HEK293 (cell line): ENCODE measurements around the gene CAP2.

ENCODE experiments used
- CTCF ChIA-PET: fragments of 350-600 bp; formaldehyde crosslinking; extraction: SDS; loops from one replicate; lab custom pipeline; 2021; ENCODE audit warnings: antibody characterized with exemption; lab: Yijun Ruan, JAX
- POLR2A ChIA-PET: fragments of 300-600 bp; formaldehyde crosslinking; extraction: SDS; loops from one replicate; lab custom pipeline; 2020; ENCODE audit warnings: antibody characterized with exemption, inconsistent platforms; lab: Yijun Ruan, JAX
- H3K27ac ChIP-seq: fragments of 200-500 bp; sonication (Bioruptor generic); 2 replicates; pipeline ENCODE4 v1.5.1; 2014; ENCODE audit warnings: low read depth, low read length, control low read depth, inconsistent platforms; ENCODE audit errors: extremely low read depth
- H3K36me3 ChIP-seq, 2 experiments: fragments of 200-500 bp in 1 of 2; sonication (Bioruptor generic) in 1 of 2; 1 replicate in 1 of 2; 2 replicates in 1 of 2; pipeline ENCODE4 v1.5.1; 2014 to 2017; ENCODE audit warnings: inconsistent platforms in 2 of 2, low read length in 2 of 2; ENCODE audit not compliant: control insufficient read depth in 2 of 2, insufficient read depth in 1 of 2
- H3K4me1 ChIP-seq: fragments of 200-500 bp; sonication (Bioruptor generic); 2 replicates; pipeline ENCODE4 v1.5.1; 2014; ENCODE audit warnings: mild to moderate bottlenecking, low read length, inconsistent platforms; ENCODE audit not compliant: control insufficient read depth, insufficient read depth
- H3K4me3 ChIP-seq: 2 replicates; pipeline ENCODE4 v1.5.1; 2011; ENCODE audit warnings: low read depth, mild to moderate bottlenecking, control low read depth, low read length, moderate library complexity
- H3K9me3 ChIP-seq: fragments of 200-500 bp; sonication (Bioruptor generic); 2 replicates; pipeline ENCODE4 v1.5.1; 2014; ENCODE audit warnings: low read depth, low read length, inconsistent platforms; ENCODE audit not compliant: control insufficient read depth, insufficient read depth
- GLIS1 ChIP-seq: fragments of 450-650 bp; formaldehyde crosslinking; IDR thresholded peaks from 2 replicates; pipeline ENCODE4 v1.5.1; 2016; ENCODE audit warnings: missing biosample characterization, missing genetic modification characterization
- PRDM1 ChIP-seq: fragments of 450-650 bp; formaldehyde crosslinking; IDR thresholded peaks from 2 replicates; pipeline ENCODE4; 2016; ENCODE audit warnings: missing biosample characterization, missing genetic modification characterization
- REPIN1 ChIP-seq: fragments of 450-650 bp; formaldehyde crosslinking; IDR thresholded peaks from 2 replicates; pipeline ENCODE4 v1.5.1; 2017; ENCODE audit warnings: missing biosample characterization, missing genetic modification characterization, low read depth
- SP2 ChIP-seq: fragments of 450-650 bp; formaldehyde crosslinking; IDR thresholded peaks from 2 replicates; pipeline ENCODE4 v1.5.1; 2016; ENCODE audit warnings: missing biosample characterization, missing genetic modification characterization
- SP3 ChIP-seq: fragments of 450-650 bp; formaldehyde crosslinking; IDR thresholded peaks from 2 replicates; pipeline ENCODE4 v1.5.1; 2016; ENCODE audit warnings: missing biosample characterization, missing genetic modification characterization
- SP7 ChIP-seq: fragments of 450-650 bp; formaldehyde crosslinking; IDR thresholded peaks from 2 replicates; pipeline ENCODE4 v1.5.1; 2016; ENCODE audit warnings: missing biosample characterization, missing genetic modification characterization
- WT1 ChIP-seq: fragments of 450-650 bp; formaldehyde crosslinking; IDR thresholded peaks from 2 replicates; pipeline ENCODE4 v1.5.1; 2016; ENCODE audit warnings: missing biosample characterization, missing genetic modification characterization
- ZFHX2 ChIP-seq: fragments of 450-650 bp; formaldehyde crosslinking; conservative IDR thresholded peaks from 2 replicates; pipeline ENCODE4 v1.5.1; 2016; ENCODE audit warnings: missing biosample characterization, missing genetic modification characterization
- ZFP37 ChIP-seq: fragments of 450-650 bp; formaldehyde crosslinking; IDR thresholded peaks from 2 replicates; pipeline ENCODE4 v1.5.1; 2016; ENCODE audit warnings: missing biosample characterization, missing genetic modification characterization
- ZFP69B ChIP-seq: fragments of 450-650 bp; formaldehyde crosslinking; IDR thresholded peaks from 2 replicates; pipeline ENCODE4 v1.5.1; 2016; ENCODE audit warnings: missing biosample characterization, missing genetic modification characterization
- ZNF112 ChIP-seq: fragments of 450-650 bp; formaldehyde crosslinking; IDR thresholded peaks from 2 replicates; pipeline ENCODE4 v1.5.0; 2017; ENCODE audit warnings: missing biosample characterization, missing genetic modification characterization
- ZNF138 ChIP-seq: fragments of 450-650 bp; formaldehyde crosslinking; IDR thresholded peaks from 2 replicates; pipeline ENCODE4 v1.5.1; 2016; ENCODE audit warnings: missing biosample characterization, missing genetic modification characterization, borderline replicate concordance
- ZNF175 ChIP-seq: fragments of 450-650 bp; formaldehyde crosslinking; IDR thresholded peaks from 2 replicates; pipeline ENCODE4 v1.5.1; 2016; ENCODE audit warnings: missing biosample characterization, missing genetic modification characterization
- ZNF223 ChIP-seq: fragments of 450-650 bp; formaldehyde crosslinking; IDR thresholded peaks from 2 replicates; pipeline ENCODE4 v1.5.1; 2016; ENCODE audit warnings: missing biosample characterization, missing genetic modification characterization
- ZNF335 ChIP-seq: fragments of 450-650 bp; formaldehyde crosslinking; conservative IDR thresholded peaks from 2 replicates; pipeline ENCODE4 v1.5.1; 2016; ENCODE audit warnings: missing biosample characterization, missing genetic modification characterization
- ZNF394 ChIP-seq: fragments of 450-650 bp; formaldehyde crosslinking; IDR thresholded peaks from 2 replicates; pipeline ENCODE4 v1.5.1; 2016; ENCODE audit warnings: missing biosample characterization, missing genetic modification characterization, mild to moderate bottlenecking, moderate library complexity, borderline replicate concordance
- ZNF501 ChIP-seq: fragments of 450-650 bp; formaldehyde crosslinking; IDR thresholded peaks from 2 replicates; pipeline ENCODE4 v1.5.1; 2016; ENCODE audit warnings: missing biosample characterization, missing genetic modification characterization
- TF ChIP-seq, protein P1 (sequence below): fragments of 450-650 bp; formaldehyde crosslinking; IDR thresholded peaks from 2 replicates; pipeline ENCODE4 v1.5.1; 2016; ENCODE audit warnings: missing biosample characterization, missing genetic modification characterization
- TF ChIP-seq, protein P2 (sequence below): fragments of 450-650 bp; formaldehyde crosslinking; IDR thresholded peaks from 2 replicates; pipeline ENCODE4 v1.5.1; 2017; ENCODE audit warnings: missing biosample characterization, mild to moderate bottlenecking, missing genetic modification characterization, moderate library complexity
- TF ChIP-seq, protein P3 (sequence below): fragments of 450-650 bp; formaldehyde crosslinking; IDR thresholded peaks from 2 replicates; pipeline ENCODE4 v1.5.1; 2016; ENCODE audit warnings: missing biosample characterization, missing genetic modification characterization
- TF ChIP-seq, protein P4 (sequence below): fragments of 450-650 bp; formaldehyde crosslinking; IDR thresholded peaks from 2 replicates; pipeline ENCODE4 v1.5.1; 2016; ENCODE audit warnings: missing biosample characterization, missing genetic modification characterization
- TF ChIP-seq, protein P5 (sequence below): fragments of 450-650 bp; formaldehyde crosslinking; IDR thresholded peaks from 2 replicates; pipeline ENCODE4 v1.5.1; 2016; ENCODE audit warnings: missing biosample characterization, missing genetic modification characterization

Gene CAP2, protein sequence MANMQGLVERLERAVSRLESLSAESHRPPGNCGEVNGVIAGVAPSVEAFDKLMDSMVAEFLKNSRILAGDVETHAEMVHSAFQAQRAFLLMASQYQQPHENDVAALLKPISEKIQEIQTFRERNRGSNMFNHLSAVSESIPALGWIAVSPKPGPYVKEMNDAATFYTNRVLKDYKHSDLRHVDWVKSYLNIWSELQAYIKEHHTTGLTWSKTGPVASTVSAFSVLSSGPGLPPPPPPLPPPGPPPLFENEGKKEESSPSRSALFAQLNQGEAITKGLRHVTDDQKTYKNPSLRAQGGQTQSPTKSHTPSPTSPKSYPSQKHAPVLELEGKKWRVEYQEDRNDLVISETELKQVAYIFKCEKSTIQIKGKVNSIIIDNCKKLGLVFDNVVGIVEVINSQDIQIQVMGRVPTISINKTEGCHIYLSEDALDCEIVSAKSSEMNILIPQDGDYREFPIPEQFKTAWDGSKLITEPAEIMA

DNA sequence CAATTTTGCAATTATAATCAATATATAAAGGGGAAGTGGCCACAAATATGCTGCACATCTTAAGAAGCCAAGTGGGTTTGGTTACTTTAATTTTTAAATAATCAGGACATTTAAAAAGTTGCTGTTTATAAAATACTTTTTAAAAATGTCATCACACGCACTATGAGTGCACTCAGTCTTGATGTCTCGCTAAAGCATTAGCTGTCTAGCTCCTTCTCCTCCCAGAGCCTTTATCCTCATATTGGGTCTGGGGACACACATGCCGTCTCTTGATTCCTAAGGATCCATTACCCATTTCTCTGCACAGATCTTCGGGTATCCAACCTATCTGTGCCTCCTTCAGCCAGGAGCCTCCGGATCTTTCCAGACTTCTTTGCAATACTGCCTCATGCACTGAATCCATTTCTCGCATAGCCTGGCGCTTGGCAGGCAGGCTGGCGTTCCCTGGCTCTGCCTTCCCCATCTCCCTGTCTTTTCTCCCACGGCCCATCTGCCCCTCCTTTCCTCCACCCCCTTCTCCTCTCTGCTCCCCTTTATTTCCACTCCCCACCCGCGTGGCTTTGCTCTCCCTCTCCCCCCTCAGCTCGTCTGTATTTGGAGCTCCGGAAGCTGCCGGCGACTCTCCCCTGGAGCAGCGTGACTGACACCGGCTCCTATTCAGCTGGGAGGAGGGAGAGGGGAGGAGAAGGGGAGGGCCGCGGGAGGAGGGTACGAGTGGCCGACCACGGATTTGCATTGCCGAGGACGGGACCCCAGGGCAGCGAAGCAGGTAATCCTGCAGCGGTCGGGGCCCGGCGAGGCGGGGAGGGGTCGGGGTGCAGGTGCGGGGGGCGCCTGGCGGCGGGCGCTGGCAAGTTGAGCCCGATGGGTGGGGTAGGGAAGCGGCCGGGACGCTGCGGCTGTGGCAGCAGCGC, at the start of gene CAP2:
CAP2 (plus strand) TSS at position 618 of the 914 bp plus-strand sequence. CDS start 27,961 bp downstream, outside the sequence.
- Histone ChIP-seq H3K27ac (peak within 1 kb of the TSS; percentile 84; the same call in 1 of the 2 replicates), H3K4me1 (peaks cover 5% of the 10 kb centered on the region; the same call in 1 of the 2 replicates), H3K9me3 (no peaks in the 10 kb centered on the region; the same call in 1 of the 2 replicates), H3K4me3 (peak within 1 kb of the TSS; percentile 75), H3K36me3 (peaks cover 0 to 4% of the 10 kb centered on the region in 2 experiments; a peak in 1 of 3 replicates)
- CTCF ChIA-PET = interaction anchor here (0.6 kb wide), 2 partner anchors 78 to 192 kb away, joined by 3 to 5 read pairs; no protein-coding TSS in a partner anchor
- POLR2A ChIA-PET = interaction anchor here (0.5 to 1.5 kb wide), 13 partner anchors 16 to 314 kb away, joined by 3 to 4 read pairs (median 3); partner anchors contain the start of genes FAM8A1 and NUP153
- TF ChIP-seq ZNF175 = no peak
- TF ChIP-seq ZFP69B (tag by site-specific recombination) = 0 out of 2 replicates have a peak, but pooled peaks have one; percentile 8
- TF ChIP-seq, protein P1, sequence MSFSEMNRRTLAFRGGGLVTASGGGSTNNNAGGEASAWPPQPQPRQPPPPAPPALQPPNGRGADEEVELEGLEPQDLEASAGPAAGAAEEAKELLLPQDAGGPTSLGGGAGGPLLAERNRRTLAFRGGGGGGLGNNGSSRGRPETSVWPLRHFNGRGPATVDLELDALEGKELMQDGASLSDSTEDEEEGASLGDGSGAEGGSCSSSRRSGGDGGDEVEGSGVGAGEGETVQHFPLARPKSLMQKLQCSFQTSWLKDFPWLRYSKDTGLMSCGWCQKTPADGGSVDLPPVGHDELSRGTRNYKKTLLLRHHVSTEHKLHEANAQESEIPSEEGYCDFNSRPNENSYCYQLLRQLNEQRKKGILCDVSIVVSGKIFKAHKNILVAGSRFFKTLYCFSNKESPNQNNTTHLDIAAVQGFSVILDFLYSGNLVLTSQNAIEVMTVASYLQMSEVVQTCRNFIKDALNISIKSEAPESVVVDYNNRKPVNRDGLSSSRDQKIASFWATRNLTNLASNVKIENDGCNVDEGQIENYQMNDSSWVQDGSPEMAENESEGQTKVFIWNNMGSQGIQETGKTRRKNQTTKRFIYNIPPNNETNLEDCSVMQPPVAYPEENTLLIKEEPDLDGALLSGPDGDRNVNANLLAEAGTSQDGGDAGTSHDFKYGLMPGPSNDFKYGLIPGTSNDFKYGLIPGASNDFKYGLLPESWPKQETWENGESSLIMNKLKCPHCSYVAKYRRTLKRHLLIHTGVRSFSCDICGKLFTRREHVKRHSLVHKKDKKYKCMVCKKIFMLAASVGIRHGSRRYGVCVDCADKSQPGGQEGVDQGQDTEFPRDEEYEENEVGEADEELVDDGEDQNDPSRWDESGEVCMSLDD (tag by site-specific recombination) = peak; percentile 44; the same call in 1 of the 2 replicates
- no peak for TF ChIP-seq ZNF112 (tag by site-specific recombination)
- TF ChIP-seq ZNF223 (tag by site-specific recombination) = no peak
- peak; percentile 83 for TF ChIP-seq WT1 (tag by site-specific recombination)
- peak; percentile 56 for TF ChIP-seq PRDM1 (tag by site-specific recombination)
- 0 out of 2 replicates have a peak, but pooled peaks have one; percentile 42 for TF ChIP-seq REPIN1
- TF ChIP-seq SP7 = peak; percentile 57
- TF ChIP-seq ZNF501 (tag by site-specific recombination) = peak; percentile 87
- peak; percentile 84 for TF ChIP-seq SP3 (tag by site-specific recombination)
- TF ChIP-seq ZFP37 (tag by site-specific recombination) = 0 out of 2 replicates have a peak, but pooled peaks have one; percentile 36
- TF ChIP-seq, protein P2, sequence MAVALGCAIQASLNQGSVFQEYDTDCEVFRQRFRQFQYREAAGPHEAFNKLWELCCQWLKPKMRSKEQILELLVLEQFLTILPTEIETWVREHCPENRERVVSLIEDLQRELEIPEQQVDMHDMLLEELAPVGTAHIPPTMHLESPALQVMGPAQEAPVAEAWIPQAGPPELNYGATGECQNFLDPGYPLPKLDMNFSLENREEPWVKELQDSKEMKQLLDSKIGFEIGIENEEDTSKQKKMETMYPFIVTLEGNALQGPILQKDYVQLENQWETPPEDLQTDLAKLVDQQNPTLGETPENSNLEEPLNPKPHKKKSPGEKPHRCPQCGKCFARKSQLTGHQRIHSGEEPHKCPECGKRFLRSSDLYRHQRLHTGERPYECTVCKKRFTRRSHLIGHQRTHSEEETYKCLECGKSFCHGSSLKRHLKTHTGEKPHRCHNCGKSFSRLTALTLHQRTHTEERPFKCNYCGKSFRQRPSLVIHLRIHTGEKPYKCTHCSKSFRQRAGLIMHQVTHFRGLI (tag by site-specific recombination) = peak; percentile 38
- no peak for TF ChIP-seq ZNF138
- TF ChIP-seq GLIS1 (tag by site-specific recombination) = peak; percentile 68
- TF ChIP-seq ZNF335 = peak; percentile 90
- TF ChIP-seq ZNF394 (tag by site-specific recombination) = peak; percentile 84; the same call in 1 of the 2 replicates
- TF ChIP-seq SP2 (tag by site-specific recombination) = peak; percentile 52
- TF ChIP-seq, protein P3, sequence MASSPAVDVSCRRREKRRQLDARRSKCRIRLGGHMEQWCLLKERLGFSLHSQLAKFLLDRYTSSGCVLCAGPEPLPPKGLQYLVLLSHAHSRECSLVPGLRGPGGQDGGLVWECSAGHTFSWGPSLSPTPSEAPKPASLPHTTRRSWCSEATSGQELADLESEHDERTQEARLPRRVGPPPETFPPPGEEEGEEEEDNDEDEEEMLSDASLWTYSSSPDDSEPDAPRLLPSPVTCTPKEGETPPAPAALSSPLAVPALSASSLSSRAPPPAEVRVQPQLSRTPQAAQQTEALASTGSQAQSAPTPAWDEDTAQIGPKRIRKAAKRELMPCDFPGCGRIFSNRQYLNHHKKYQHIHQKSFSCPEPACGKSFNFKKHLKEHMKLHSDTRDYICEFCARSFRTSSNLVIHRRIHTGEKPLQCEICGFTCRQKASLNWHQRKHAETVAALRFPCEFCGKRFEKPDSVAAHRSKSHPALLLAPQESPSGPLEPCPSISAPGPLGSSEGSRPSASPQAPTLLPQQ (tag by site-specific recombination) = peak; percentile 52; the same call in 1 of the 2 replicates
- TF ChIP-seq, protein P4, sequence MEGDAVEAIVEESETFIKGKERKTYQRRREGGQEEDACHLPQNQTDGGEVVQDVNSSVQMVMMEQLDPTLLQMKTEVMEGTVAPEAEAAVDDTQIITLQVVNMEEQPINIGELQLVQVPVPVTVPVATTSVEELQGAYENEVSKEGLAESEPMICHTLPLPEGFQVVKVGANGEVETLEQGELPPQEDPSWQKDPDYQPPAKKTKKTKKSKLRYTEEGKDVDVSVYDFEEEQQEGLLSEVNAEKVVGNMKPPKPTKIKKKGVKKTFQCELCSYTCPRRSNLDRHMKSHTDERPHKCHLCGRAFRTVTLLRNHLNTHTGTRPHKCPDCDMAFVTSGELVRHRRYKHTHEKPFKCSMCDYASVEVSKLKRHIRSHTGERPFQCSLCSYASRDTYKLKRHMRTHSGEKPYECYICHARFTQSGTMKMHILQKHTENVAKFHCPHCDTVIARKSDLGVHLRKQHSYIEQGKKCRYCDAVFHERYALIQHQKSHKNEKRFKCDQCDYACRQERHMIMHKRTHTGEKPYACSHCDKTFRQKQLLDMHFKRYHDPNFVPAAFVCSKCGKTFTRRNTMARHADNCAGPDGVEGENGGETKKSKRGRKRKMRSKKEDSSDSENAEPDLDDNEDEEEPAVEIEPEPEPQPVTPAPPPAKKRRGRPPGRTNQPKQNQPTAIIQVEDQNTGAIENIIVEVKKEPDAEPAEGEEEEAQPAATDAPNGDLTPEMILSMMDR (tag by site-specific recombination) = no peak
- TF ChIP-seq, protein P5, sequence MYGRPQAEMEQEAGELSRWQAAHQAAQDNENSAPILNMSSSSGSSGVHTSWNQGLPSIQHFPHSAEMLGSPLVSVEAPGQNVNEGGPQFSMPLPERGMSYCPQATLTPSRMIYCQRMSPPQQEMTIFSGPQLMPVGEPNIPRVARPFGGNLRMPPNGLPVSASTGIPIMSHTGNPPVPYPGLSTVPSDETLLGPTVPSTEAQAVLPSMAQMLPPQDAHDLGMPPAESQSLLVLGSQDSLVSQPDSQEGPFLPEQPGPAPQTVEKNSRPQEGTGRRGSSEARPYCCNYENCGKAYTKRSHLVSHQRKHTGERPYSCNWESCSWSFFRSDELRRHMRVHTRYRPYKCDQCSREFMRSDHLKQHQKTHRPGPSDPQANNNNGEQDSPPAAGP (tag by site-specific recombination) = peak; percentile 87
- 0 out of 2 replicates have a peak, but pooled peaks have one; percentile 28 for TF ChIP-seq ZFHX2 (tag by site-specific recombination)
